Measurements from ENCODE around the gene RMC1. TPM values are rescaled to one million over a fixed set of nuclear protein-coding genes. Genes with fewer than 3 reads are reported as not detected.
A peak's percentile ranks its signal among the peaks of the same experiment; 100 is the strongest.
"Not testable (repeated sequence)": the region's sequence is repeated elsewhere in the genome, so short reads cannot be mapped to it uniquely, and the experiment has no call there.

The RMC1 gene
- total and polyA plus RNA-seq, 2 experiments from 2014 or later = 10.4 to 28.0 TPM

DNA sequence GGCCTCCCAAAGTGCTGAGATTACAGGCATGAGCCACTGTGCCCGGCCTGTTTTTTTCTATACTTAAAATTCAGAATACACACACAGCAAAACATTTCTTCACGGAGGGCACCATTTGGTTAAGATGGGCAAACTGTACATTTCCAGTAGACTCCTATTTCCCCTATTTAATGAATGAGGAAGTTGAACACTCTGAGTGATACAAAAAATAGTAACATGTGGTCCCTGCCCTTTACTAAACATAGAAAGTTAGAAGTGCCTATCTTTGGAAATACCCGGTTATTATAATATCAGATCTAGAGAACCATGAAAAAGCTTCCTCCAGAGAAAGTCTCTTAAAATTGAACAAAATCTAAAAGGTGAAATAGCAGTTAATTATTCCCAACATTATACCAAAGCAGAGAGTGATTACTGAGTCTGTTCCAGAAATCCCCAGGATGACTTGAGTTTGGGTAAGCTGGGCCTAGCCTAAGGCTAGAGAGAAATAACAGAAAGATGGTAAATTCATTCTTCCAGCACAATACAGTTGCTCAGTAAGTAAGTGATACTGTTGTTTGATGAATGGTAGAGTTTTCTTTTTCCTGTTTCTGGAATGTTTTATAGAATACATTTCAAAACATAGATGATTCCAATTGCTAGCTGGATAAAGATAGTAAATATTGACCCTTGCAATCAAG, 23.3 kb upstream of the RMC1 start:
- DNase-seq (ENCODE audit: low read depth in 1 of 2, low spot score in 1 of 2) = no peak
- H3K9me3 ChIP-seq (ENCODE audit: low read depth) = no peaks in the 10 kb centered on the region
- H3K27me3 ChIP-seq = no peaks in the 10 kb centered on the region
- H3K36me3 ChIP-seq = peaks cover 67% of the 10 kb centered on the region
- no peak for TF ChIP-seq CTCF (IDR thresholded peaks at IDR 0.05; ENCODE audit: low read depth, low read length)
- no peak overlapping the region for H3K27ac ChIP-seq
- H3K4me3 ChIP-seq = no peak overlapping the region
- no peaks in the 10 kb centered on the region for H3K4me1 ChIP-seq (ENCODE audit: low read depth)

DNA sequence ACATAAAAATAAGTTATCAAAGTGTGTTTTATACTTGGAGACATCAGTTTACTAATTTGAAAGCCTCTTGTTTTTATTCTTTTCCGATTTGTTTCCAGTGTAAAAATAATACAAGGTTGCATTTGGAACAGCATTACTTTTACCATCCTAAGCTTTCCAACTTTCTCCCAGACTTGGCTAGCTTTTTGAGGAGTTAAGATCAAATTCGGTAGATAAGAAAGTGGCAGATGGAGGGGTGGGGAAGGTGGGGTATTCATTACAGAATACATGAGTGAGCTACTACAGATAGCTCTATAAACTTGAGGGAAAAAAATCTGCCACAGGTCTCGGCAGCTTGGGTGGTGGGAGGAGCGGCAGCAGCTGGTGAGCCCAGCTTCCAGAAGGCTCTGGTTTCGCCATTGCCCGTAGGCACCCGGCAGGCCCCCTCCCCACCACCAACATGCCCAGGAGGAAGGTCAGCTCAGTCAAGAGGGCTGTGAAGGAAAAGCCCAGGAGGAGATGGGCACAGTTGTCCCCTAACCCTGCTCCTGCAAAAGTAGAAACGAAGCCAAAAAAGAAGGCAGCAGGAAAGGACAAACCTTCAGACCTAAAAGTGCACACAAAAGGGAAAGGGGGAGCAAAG, 18.6 kb upstream of the RMC1 start:
- H3K4me1 ChIP-seq (ENCODE audit: low read depth) = peaks cover 6% of the 10 kb centered on the region
- H3K27ac ChIP-seq = peak overlapping the region; percentile 29
- no peak for TF ChIP-seq CTCF (IDR thresholded peaks at IDR 0.05; ENCODE audit: low read depth, low read length)
- no peaks in the 10 kb centered on the region for H3K9me3 ChIP-seq (ENCODE audit: low read depth)
- H3K4me3 ChIP-seq = no peak overlapping the region
- no peak for DNase-seq (ENCODE audit: low read depth in 1 of 2, low spot score in 1 of 2)
- H3K36me3 ChIP-seq = peaks cover 28% of the 10 kb centered on the region
- no peaks in the 10 kb centered on the region for H3K27me3 ChIP-seq

GRCh38 chr18:23485386-23485785, 17.9 kb upstream of the RMC1 start:
- no peaks in the 10 kb centered on the region for H3K9me3 ChIP-seq (ENCODE audit: low read depth)
- H3K27me3 ChIP-seq = no peaks in the 10 kb centered on the region
- peaks cover 6% of the 10 kb centered on the region for H3K4me1 ChIP-seq (ENCODE audit: low read depth)
- no peak overlapping the region for H3K4me3 ChIP-seq
- H3K36me3 ChIP-seq = peaks cover 21% of the 10 kb centered on the region
- no peak overlapping the region for H3K27ac ChIP-seq
- no peak for TF ChIP-seq CTCF (IDR thresholded peaks at IDR 0.05; ENCODE audit: low read depth, low read length)
- DNase-seq (ENCODE audit: low read depth in 1 of 2, low spot score in 1 of 2) = no peak

- Histone ChIP-seq H3K36me3 (peaks cover 3% of the 10 kb centered on the region), H3K4me3 (no peak overlapping the region), H3K27ac (peak overlapping the region; percentile 51), H3K4me1 (ENCODE audit: low read depth) (peaks cover 6% of the 10 kb centered on the region), H3K27me3 (no peaks in the 10 kb centered on the region), H3K9me3 (ENCODE audit: low read depth) (no peaks in the 10 kb centered on the region)
- DNase-seq (ENCODE audit: low read depth in 1 of 2, low spot score in 1 of 2) = peak in 1 of 2 donors; percentile 22
- TF ChIP-seq CTCF (IDR thresholded peaks at IDR 0.05; ENCODE audit: low read depth, low read length) = no peak
These were observed 15.4 kb upstream of the RMC1 start for GRCh38 chr18:23487738-23488570.

DNA sequence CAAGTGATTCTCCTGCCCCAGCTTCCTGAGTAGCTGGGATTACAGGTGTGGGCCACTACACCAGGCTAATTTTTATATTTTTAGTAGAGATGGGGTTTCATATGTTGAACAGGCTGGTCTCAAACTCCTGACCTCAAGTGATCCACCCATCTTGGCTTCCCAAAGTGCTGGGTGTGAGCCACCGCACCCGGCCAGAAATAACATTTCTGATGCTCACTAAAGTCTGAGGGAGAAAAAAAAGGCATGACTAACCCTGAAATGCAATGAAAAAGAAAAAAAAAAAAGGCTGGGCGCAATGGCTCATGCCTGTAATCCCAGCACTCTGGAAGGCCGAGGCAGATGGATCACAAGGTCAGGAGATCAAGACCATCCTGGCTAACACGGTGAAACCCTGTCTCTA, 13.7 kb upstream of the RMC1 start:
- not testable (repeated sequence) for H3K27me3 ChIP-seq; H3K4me1 ChIP-seq (ENCODE audit: low read depth); H3K36me3 ChIP-seq; H3K27ac ChIP-seq; DNase-seq (ENCODE audit: low read depth in 1 of 2, low spot score in 1 of 2); H3K4me3 ChIP-seq; H3K9me3 ChIP-seq (ENCODE audit: low read depth)

GRCh38 chr18:23493654-23494053, 9.7 kb upstream of the RMC1 start:
- DNase-seq (ENCODE audit: low read depth in 1 of 2, low spot score in 1 of 2) = no peak
- no peak overlapping the region for H3K27ac ChIP-seq
- no peaks in the 10 kb centered on the region for H3K27me3 ChIP-seq

More at GRCh38 chr18:23493654-23494053, 9.7 kb upstream of the RMC1 start:
- no peaks in the 10 kb centered on the region for H3K36me3 ChIP-seq
- no peak for TF ChIP-seq CTCF (IDR thresholded peaks at IDR 0.05; ENCODE audit: low read depth, low read length)
- no peaks in the 10 kb centered on the region for H3K9me3 ChIP-seq (ENCODE audit: low read depth)
- no peak overlapping the region for H3K4me3 ChIP-seq
- peaks cover 5% of the 10 kb centered on the region for H3K4me1 ChIP-seq (ENCODE audit: low read depth)
